Hematopoietic multipotent progenitor cell (in vitro differentiated cells): ENCODE results near the gene AP3D1. TPM values are rescaled to one million over a fixed set of nuclear protein-coding genes. Genes with fewer than 3 reads are reported as not detected.

ENCODE experiments used
- DNase-seq, 3 donors: peaks; one replicate each; pipeline ENCODE4 v3.0.0-alpha.2; 2011 to 2015; ENCODE audit warnings: low read depth in 2 of 3, low spot score in 2 of 3
- total RNA-seq: library from RNA; depleted of rRNA; stranded (reverse); fragments of >200 nt; gene quantifications from one replicate; pipeline ENCODE4 v1.2.3, GENCODE V29; 2012

AP3D1 gene
- total RNA-seq, 1 donor: 137 TPM

DNA sequence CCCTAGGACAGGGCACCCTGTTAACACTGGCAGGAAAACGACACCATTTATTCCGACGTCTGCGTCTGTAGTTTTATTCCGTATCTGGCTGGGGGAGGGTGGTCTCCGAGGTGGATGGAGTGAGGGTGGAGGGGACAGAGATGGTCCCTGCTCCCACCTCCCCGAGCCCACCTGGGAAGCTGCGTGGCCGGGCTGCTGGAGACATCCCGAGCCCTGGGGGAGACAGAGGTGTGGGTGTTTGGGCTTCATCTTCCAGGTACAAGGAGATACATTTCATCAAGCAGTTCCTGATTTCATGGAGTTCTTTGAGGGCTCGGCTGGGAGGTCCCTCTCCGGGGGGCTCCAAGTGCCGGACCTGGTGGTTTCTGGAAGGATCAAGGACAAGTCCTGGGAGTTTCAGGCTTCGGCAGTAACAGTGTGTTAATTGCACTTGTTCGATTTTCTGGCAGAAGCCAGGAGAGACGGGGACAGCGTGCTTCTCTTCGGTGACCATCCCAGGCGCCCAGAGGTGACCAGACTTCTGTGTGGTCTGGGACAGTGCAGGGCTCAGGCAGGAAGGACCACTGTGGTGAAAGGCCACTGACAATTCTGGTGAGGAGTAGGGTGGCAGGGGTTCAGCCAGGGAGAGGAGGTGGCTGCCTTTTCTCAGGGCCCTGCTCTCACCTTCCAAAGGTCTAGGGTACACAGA lies 80.2 kb downstream of the AP3D1 start:
- no peak for DNase-seq

DNA sequence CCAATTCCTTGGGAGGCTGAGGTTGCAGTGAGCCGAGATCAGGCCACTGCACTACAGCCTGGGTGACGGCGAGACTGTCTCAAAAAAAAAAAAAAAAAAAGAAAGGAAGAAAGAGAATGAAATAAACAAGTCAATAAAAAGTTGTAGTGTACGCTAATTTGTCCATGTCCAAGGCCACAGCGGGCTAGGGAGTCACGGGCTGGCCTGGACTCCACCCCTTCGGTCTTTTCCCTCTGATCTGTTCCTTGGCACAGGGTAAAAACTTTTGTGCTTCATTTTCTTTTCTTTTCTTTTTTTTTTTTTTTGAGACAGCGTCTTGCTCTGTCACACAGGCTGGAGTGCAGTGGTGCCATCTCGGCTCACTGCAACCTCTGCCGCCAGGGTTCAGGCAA lies 80.9 kb downstream of the AP3D1 start:
- no peak for DNase-seq

DNA sequence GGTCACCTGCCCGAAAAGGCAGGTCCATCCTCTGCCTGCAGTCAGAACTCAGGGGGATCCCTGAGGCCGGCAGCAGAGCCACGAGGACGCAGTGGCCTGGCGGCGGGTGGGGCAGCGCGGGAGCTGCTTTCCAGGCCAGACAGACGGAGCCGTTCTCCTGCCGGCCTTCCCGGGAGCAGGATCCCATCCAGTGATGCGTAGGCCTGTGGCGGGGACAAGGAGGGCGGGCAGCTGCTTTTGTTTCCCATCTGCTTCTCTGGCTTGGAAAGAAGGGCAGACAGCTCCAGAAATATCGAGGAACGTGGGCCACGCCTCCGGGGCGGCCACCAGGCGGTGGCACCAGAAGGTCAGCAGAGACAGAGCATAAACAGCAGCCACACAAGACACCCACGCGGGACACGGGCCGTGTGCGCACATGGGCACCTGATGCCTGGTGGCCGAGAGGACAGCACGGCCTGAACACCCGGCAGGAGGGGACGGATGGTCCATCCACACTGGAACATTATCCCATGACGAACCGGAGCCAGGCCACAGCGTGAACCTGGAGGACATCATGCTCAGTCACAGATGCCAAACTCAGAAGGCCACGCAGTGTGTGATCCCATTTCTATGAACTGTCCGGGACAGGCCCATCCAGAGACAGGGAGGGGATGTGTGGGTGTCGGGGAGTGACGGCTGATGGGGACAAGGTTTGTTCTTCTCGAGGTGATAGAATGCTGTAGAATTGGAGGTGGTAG lies 86.4 kb downstream of the AP3D1 start:
- no peak for DNase-seq

DNA sequence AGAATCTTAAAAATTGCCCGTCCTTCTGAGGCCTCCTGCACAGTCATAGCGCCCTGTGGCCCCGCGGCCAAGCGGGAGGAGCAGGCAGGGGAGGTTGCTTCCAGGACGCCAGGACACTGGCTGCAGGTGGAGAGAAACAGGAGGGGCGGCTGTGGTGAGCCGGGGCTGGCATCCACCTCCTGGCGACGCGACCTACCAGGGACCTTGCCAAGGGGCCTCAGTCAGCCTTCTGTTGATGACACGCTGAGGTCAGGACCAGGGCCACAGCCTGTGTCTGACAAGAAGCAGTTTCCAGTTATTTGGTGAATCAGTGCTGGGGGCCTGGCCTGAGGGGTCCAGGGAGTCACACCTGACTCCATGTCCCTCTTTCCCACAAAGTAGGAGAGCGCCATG lies 87.0 kb downstream of the AP3D1 start:
- no peak for DNase-seq

DNA sequence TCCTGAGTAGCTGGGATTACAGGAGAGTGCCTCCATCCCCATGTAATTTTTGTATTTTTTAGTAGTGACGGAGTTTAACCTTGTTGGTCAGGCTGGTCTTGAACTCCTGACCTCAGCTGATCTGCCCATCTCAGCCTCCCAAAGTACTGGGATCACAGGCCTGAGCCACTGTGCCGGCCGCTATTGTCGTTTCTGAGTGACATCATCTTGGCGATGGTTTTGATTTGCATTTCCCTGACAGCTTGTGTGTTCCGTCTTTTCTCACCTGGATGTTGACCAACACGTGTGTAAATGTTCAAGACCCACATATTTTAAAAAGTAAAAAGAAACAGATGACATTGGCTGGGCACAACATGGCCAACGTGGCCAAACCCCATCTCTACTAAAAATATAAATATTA lies 87.5 kb downstream of the AP3D1 start:
- DNase-seq: no peak

DNA sequence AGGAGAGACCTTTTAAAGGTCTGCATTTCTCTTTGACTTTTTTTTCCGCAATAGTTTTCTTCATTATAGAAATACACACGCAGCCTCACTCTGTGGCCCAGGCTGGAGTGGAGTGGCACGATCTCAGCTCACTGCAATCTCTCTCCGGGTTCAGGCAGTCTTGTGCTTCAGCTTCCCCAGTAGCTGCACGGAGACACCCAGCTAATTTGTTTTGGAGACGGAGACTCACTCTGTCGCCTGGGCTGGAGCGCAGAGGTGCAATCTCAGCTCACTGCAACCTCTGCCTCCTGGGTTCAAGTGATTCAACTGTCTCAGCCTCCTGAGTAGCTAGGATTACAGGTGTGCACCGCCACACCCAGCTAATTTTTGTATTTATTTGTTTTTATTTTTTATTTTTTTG lies 88.6 kb downstream of the AP3D1 start:
- DNase-seq: no peak

DNA sequence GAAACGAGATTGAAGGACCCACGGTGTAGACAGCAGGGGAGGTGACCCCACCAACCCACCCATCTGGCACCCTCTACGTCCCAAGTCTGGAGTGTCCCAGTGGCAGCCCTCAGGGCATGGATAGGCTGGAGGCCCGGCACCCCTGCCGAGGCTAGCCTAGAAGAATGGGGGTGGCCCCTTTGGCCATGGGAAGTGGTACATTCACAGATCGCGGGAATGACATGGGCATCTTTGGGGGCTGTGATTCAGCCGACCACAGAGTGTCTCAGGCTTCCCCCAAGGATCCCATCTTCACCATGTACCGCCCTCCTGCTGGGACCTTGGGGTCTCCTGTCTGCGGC lies 89.0 kb downstream of the AP3D1 start:
- DNase-seq: no peak

DNA sequence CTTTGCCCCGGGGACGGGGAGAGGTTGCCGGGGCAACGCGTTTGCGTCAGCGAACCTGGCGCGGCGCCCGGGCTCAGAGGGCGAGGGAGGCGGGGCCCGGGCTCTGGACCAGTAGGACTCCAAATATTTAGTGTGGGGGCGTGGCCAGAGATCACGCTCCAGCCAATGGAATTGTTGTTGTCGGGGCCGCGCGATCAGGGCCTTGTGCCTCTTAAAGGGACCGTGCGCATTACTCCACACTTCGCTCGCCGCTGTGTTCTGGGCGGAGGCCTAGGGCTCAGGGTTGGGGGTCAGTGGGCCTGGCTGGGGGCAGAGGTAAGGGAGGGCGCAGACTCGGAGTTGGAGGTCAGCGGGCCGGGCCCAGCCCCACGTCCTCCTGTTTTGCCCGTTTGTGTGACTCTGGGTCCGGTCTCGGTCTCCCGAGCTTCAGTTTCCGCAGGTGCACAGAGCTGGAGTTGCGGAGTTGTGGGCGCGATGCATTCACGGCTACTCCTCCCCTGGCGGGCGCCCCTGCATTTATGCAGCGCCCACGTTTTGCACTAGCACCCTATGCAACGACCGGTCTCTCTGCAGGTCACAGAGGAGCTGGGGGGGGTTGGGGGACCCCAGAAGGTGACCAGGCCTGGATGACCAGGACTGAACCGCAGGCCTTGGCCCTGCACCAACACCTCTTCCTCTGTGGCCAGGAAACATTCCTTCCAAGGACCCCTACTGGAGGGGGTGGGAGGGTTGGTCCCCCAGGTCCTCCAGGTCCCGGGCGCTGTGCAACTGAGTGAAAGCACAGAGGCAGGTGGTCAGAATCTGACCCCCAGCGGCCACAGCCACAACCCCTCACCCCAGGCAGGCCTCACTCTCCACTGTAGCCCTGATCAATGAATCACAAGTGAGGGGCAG lies 89.6 kb downstream of the AP3D1 start:
- peak; percentile 98 to 100 (median 99) for DNase-seq

DNA sequence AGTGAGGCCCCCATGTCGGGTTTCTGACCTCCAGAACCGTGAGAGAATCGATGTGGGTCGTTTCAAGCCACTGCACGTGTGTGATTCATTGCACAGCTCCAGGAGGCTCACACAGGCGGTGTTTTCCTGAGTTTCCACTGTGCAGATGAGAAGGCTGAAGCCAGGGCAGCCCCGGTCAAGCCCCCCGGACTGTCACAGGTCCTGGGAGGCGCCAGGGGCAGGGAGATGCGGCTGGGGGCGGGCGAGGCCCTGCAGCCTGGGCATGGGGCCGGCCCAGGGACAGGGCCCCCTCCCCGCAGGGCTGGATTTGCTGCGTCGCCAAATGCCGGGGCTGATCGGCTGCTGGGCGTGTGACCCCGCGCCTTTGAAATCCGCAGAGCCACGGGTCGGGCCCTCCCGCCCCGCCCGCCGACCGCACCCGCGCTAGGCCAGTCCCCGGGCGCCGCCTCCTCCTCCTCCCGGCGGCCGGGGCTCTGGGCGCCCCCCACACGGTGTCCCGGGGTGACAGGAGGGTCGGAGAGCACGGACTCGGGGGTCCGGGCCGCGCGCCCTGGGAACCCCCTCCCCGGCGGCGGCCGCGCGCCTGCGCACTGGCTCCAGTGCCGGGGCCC lies 90.4 kb downstream of the AP3D1 start:
- DNase-seq: peak in 2 of 3 donors; percentile 44 to 74

DNA sequence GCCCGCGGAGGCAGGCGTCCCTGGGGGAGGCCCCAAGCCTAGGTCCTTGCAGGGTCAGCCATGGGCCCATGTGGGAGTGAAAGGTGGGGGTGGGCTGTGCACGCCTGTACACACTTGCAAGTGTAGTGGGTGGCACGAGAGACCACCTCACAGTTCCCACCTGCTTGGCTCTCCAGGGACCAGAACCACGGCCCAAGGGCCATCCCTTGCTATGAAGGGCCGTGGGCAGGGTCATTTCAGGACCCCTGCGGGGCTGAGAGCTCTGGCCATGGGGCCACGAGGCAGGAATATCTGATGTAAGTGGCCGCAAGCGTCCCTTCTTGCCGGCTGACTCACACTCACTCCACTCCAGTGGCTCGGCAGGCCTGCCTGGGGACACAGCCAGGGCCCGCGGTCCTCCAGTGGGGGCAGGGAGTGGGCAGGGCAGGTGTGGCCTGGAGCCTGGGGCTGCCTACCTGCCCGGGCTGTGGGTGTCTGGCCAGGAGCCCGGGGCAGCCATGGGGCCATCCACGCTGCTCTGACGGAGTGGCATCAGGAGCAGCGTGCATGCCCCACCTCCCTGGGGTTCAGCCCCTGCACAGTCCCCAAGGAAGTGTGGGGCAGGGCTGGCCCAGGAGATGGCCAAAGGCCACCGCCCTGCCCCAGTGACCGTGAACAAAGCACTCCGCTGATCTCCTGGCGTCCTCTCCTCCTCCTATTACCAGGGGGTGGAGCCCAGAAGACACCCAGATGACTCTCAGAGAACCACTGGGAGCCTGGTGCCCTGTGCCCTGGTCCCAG lies 91.8 kb downstream of the AP3D1 start:
- DNase-seq: no peak

DNA sequence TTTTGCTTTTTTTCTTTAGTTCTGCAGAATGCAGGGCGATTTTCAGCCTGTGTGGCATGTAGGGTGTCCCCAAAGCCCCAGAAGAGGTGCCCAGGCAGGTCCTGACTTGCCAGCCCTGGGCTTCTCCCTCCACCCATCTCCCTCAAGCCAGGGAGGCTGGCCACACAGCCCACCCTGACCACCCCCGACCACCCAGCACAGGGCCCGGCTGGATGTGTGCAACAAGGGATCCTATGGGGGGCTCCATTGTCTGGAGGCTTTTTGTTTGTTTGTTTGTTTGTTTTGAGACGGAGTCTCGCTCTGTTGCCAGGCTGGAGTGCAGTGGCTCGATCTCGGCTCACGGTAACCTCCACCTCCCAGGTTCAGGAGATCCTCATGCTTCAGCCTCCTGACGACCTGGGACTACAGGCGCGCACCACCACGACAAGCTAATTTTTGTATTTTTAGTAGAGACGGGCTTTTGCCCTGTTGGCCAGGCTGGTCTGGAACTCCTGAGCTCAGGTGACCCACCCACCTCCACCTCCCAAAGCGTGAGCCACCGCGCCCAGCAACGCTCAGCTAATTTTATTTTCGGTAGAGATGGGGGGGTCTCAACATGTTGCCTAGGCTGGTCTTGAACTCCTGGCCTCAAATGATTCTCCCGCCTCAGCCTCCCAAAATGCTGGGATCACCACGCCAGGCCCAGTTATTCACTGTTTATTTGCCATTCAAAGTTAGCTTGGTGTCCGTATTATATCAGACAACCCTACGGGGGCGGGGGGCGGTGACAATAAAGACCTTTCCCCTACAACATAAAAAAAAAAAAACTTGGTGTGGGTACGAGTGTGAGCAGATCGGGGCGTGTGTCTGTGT lies 92.6 kb downstream of the AP3D1 start:
- DNase-seq: no peak

DNA sequence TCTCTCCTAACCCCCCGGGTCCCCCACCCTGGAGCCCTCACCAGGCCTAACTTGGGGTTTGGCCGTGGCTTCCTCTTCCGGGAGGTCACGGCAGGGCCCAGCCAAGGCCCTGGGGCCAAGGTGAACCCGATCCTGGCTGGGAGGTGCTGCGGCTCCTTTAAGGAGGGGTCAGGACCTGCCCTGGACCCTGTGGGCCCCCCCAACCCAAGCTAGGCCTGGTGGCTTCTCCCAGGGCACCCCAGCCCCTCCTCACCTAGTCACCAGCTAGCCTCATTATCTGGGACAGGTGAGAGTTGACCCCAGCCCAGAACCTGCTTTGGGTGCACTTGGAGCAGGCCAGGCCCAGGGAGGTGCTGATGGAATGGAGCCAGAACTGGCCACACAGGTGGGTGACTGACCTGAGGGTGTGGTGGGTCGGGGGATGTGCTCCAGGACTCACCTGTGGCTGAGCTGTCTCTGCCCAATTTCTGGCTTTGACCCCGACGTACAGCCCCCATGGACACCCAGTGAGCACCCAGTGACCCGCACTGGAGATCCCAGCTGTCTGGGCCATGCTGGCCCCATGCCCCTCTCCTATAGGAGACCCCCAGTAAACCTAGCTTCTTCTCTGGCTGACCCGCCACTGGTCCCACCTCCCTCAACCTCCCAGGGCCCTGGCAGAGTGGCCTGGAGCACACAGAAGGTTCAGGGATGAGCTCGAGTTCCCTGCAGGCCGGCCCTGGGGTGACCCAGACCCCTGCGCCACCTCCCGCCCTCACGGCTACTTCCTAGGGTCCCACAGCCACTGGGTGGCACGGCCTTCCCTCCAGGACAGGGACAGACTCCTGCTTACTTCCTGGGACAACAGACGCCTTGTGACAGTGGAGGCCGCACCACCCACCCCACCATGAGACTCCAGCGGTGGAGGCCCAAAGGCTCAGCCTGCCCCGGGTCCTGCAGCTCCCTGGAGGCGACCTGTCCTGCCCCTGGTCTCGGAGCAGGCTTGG lies 93.6 kb downstream of the AP3D1 start:
- DNase-seq: no peak

DNA sequence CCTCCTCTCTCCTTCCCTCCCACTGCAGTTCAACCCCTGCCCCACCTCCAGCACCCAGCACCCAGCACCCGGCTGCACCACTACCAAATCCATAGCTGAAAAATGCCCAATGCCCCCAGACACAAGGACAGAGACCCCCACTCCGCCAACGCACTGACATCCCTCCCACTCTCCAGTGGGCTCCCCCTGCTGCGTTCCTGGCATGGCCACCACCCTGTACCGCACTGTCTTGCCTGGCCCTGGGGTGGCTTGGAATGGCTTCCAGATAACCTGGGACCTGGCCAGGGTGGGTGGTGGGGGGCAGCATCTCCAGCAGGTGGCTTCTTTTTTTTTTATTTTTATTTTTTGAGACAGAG lies 94.6 kb downstream of the AP3D1 start:
- DNase-seq: no peak

DNA sequence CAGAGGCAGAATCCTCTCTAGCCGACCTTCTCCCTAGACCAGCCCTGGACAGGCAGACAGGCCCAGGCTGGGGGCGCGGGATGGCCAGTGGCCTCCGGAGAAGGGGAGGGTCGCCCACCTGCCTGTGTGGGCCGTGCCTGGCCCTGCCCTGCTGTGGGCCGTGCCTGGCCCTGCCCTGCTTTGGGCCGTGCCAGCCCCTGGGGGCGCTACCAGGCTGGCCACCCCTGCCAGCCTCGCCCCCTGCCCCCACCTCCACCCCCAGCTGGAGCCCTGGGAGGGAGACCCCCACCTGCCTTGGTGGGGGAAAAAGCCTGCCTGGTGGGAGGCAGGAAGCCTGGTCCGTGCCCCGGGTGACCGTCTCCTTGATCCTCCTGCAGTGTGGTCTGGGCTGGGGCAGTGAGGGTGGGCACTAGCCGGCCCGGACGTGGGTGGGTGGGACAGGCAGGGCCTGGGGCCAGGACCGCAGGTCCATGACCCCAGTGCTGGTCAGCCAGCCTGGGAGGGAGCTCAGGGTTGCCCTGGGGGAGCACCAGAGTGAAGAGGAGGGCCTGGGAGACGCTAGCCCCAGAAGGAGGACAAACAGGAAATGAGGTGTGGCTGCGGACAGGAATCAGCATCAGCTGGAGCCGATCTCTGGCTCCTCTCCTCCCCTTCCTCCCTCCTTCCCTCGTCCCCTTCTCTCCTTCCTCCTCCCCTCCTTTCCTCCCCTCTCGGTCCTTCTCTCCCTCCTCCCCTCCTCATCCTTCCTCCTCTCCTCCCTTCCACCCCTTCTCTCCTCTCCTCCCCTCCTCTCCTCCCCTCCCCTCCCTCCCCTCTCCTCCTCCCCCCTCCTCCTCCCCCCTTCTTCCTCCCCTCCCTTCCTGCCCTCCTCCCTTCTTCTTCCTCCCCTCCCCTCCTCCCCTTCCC lies 95.2 kb downstream of the AP3D1 start:
- no peak for DNase-seq

DNA sequence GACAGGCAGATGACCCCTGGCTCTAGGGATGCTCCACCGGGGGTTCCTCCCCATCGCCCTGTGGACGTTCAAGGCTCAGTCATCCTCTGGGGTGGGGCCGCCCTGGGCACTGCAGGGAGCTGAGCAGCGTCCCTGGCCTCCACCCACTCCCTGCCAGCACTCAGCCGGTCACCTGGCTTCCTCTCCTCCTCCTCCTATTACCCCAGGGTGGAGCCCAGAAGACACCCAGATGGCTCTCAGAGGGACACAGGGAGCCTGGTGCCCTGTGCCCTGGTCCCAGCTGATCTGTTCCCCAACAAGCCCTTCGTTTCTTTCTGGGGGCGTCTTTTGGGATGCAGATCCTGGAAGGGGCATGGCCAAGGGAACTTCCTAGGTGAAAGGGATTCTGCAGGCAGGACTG lies 96.6 kb downstream of the AP3D1 start:
- DNase-seq: no peak

DNA sequence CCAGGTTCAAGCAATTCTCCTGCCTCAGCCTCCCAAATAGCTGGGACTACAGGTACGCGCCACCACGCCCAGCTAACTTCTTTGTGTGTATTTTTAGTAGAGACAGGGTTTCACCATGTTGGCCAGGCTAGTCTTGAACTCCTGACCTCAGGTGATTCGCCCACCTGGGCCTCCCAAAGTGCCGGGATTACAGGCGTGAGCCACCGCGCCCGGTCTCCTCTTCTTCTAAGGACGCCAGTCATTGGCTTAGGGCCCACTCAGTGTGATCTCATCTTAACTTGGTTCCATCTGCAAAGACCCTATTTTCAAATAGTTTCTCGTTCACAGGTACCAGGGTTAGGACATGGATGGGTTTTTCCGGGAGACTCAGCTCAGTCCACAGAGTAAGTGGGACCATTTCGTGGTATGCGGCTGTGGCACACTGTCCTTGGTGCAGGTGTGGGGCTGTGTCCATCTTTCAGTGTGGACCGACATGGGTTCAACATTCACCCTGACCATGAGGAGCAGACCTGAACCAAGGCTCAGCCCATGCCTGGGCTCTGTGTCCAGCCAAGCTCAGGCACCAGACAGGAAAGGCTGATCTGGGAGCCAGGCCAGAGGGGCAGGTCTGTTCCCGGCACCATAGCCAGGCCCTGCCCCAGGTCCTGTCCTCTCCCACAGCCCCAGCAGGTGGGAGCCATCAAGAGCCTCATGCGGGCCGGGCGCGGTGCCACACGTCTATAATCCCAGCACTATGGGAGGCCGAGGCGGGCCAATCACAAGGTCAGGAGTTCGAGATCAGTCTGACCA lies 97.6 kb downstream of the AP3D1 start:
- no peak for DNase-seq
